ENCODE measurements around the gene SPAG9. TPM values are rescaled to one million over a fixed set of nuclear protein-coding genes. Genes with fewer than 3 reads are reported as not detected.

The SPAG9 gene
- total RNA-seq, 1 donor: 95.4 TPM

- Histone ChIP-seq H3K4me3 (ENCODE audit: low read length) (no peak overlapping the region), H3K9me3 (ENCODE audit: low read depth, low read length) (no peaks in the 10 kb centered on the region), H3K4me1 (ENCODE audit: insufficient read depth, low read length) (peaks cover 8% of the 10 kb centered on the region), H3K27me3 (ENCODE audit: insufficient read depth, low read length) (no peaks in the 10 kb centered on the region)
Measured at GRCh38 chr17:50973557-50974494, 146.8 kb downstream of the SPAG9 start.

- Histone ChIP-seq H3K9me3 (ENCODE audit: low read depth, low read length) (no peaks in the 10 kb centered on the region), H3K4me3 (ENCODE audit: low read length) (no peak overlapping the region), H3K27me3 (ENCODE audit: insufficient read depth, low read length) (no peaks in the 10 kb centered on the region), H3K4me1 (ENCODE audit: insufficient read depth, low read length) (peaks cover 7% of the 10 kb centered on the region)
Measured at GRCh38 chr17:50972577-50972976, 148.1 kb downstream of the SPAG9 start.

- Histone ChIP-seq H3K4me3 (ENCODE audit: low read length) (no peak overlapping the region), H3K27me3 (ENCODE audit: insufficient read depth, low read length) (no peaks in the 10 kb centered on the region), H3K9me3 (ENCODE audit: low read depth, low read length) (no peaks in the 10 kb centered on the region), H3K4me1 (ENCODE audit: insufficient read depth, low read length) (no peaks in the 10 kb centered on the region)
Measured at GRCh38 chr17:50967795-50968194, 152.9 kb downstream of the SPAG9 start.

- H3K9me3 ChIP-seq (ENCODE audit: low read depth, low read length): no peaks in the 10 kb centered on the region
- no peaks in the 10 kb centered on the region for H3K4me1 ChIP-seq (ENCODE audit: insufficient read depth, low read length)
- no peak overlapping the region for H3K4me3 ChIP-seq (ENCODE audit: low read length)
- H3K27me3 ChIP-seq (ENCODE audit: insufficient read depth, low read length): no peaks in the 10 kb centered on the region
Measured at GRCh38 chr17:50966163-50966666, 154.5 kb downstream of the SPAG9 start.

GRCh38 chr17:50963139-50963538 lies 157.5 kb downstream of the SPAG9 start:
- no peaks in the 10 kb centered on the region for H3K4me1 ChIP-seq (ENCODE audit: insufficient read depth, low read length)
- no peak overlapping the region for H3K4me3 ChIP-seq (ENCODE audit: low read length)
- H3K27me3 ChIP-seq (ENCODE audit: insufficient read depth, low read length): no peaks in the 10 kb centered on the region
- no peaks in the 10 kb centered on the region for H3K9me3 ChIP-seq (ENCODE audit: low read depth, low read length)

- Histone ChIP-seq H3K4me1 (ENCODE audit: insufficient read depth, low read length) (peaks cover 3% of the 10 kb centered on the region), H3K4me3 (ENCODE audit: low read length) (no peak overlapping the region), H3K27me3 (ENCODE audit: insufficient read depth, low read length) (no peaks in the 10 kb centered on the region), H3K9me3 (ENCODE audit: low read depth, low read length) (no peaks in the 10 kb centered on the region)
Measured at GRCh38 chr17:50961282-50962220, 159.1 kb downstream of the SPAG9 start.

GRCh38 chr17:50959341-50959740 lies 161.3 kb downstream of the SPAG9 start:
- H3K27me3 ChIP-seq (ENCODE audit: insufficient read depth, low read length): no peaks in the 10 kb centered on the region
- H3K4me3 ChIP-seq (ENCODE audit: low read length): no peak overlapping the region
- H3K9me3 ChIP-seq (ENCODE audit: low read depth, low read length): no peaks in the 10 kb centered on the region
- peaks cover 5% of the 10 kb centered on the region for H3K4me1 ChIP-seq (ENCODE audit: insufficient read depth, low read length)

- H3K27me3 ChIP-seq (ENCODE audit: insufficient read depth, low read length): no peaks in the 10 kb centered on the region
- H3K9me3 ChIP-seq (ENCODE audit: low read depth, low read length): no peaks in the 10 kb centered on the region
- H3K4me1 ChIP-seq (ENCODE audit: insufficient read depth, low read length): peaks cover 5% of the 10 kb centered on the region
- H3K4me3 ChIP-seq (ENCODE audit: low read length): no peak overlapping the region
Measured at GRCh38 chr17:50957600-50958575, 162.8 kb downstream of the SPAG9 start.

DNA sequence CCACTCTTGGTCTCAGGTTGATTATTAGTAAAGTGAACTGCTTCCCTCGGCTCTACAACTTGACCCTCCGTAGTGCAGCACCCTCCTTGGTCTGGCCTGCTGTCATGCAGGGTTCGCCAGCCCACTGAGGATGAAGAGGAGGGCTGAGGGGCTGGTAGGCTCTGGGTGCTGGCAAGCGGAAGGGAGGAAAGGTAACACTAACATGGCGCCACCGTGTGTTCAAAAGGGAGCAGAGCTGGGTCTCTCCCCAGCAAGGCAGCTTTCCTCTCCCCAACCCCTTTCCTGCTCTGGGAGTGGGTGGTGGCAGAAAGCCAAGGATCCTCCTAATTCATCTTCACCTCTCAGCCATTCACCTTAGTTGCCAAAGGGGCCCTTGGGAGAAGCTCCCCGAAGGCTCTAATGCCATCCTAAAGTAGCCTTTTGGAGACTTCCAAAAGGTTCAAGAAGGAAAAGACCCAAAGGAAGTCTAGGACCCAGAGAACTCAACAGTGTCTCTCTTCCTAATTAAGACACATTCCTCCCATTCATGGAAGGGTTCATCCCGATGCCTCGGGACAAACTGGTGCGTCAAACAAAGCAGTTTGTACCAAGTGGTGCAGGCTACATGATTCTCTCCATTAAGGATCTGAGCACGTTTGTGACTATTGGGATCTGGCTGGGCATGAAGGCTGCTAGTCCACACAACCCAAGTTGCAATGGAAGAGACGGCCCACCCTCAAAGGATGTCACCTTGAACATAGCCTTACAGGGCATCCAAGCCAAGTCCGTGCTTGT lies 163.7 kb downstream of the SPAG9 start:
- Histone ChIP-seq H3K9me3 (ENCODE audit: low read depth, low read length) (no peaks in the 10 kb centered on the region), H3K4me1 (ENCODE audit: insufficient read depth, low read length) (peaks cover 8% of the 10 kb centered on the region), H3K4me3 (ENCODE audit: low read length) (no peak overlapping the region), H3K27me3 (ENCODE audit: insufficient read depth, low read length) (no peaks in the 10 kb centered on the region)

DNA sequence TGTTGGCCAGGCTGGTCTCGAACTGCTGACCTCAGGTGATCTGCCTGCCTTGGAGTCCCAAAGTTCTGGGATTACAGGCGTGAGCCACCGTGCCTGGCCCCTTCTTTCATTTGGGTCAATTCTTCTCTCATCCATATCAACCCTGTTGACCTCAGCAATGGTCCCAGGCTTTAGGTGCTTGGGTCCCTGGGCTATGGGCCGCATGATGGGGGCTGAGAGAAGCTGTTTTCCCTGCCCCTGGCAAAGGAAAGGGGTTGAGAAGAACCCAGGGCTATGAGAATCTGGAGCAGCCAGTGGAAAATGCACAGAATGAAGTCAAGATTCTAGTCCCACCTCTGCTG lies 164.3 kb downstream of the SPAG9 start:
- Histone ChIP-seq H3K9me3 (ENCODE audit: low read depth, low read length) (no peaks in the 10 kb centered on the region), H3K4me1 (ENCODE audit: insufficient read depth, low read length) (peaks cover 13% of the 10 kb centered on the region), H3K4me3 (ENCODE audit: low read length) (no peak overlapping the region)

GRCh38 chr17:50955667-50956120 lies 165.0 kb downstream of the SPAG9 start:
- Histone ChIP-seq H3K4me3 (ENCODE audit: low read length) (no peak overlapping the region), H3K4me1 (ENCODE audit: insufficient read depth, low read length) (peaks cover 20% of the 10 kb centered on the region)

More for the DNA sequence above, 164.3 kb downstream of the SPAG9 start:
- H3K27me3 ChIP-seq (ENCODE audit: insufficient read depth, low read length): no peaks in the 10 kb centered on the region

DNA sequence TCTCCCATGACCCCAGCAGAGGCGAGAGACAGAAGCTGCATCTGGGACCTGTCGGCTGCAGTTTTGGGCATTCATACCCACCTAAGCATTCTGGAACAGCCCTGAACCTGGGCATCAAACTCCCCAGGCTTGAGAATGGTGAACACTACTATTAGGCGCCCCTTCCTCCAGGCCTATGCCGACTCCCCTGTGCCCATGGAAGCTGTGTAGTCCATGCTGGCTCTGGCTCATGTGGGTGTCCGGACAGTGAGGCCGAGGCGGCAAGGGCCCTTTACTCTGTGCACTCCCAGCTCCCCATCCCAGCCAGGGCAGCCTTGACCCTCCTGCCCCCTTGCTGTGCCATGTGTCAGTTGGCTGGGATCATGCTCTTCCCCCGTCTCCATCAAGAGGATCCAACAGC lies 165.5 kb downstream of the SPAG9 start:
- Histone ChIP-seq H3K4me3 (ENCODE audit: low read length) (no peak overlapping the region), H3K4me1 (ENCODE audit: insufficient read depth, low read length) (peaks cover 26% of the 10 kb centered on the region), H3K27me3 (ENCODE audit: insufficient read depth, low read length) (no peaks in the 10 kb centered on the region), H3K9me3 (ENCODE audit: low read depth, low read length) (no peaks in the 10 kb centered on the region)

More at GRCh38 chr17:50955667-50956120, 165.0 kb downstream of the SPAG9 start:
- H3K9me3 ChIP-seq (ENCODE audit: low read depth, low read length): no peaks in the 10 kb centered on the region
- H3K27me3 ChIP-seq (ENCODE audit: insufficient read depth, low read length): no peaks in the 10 kb centered on the region

DNA sequence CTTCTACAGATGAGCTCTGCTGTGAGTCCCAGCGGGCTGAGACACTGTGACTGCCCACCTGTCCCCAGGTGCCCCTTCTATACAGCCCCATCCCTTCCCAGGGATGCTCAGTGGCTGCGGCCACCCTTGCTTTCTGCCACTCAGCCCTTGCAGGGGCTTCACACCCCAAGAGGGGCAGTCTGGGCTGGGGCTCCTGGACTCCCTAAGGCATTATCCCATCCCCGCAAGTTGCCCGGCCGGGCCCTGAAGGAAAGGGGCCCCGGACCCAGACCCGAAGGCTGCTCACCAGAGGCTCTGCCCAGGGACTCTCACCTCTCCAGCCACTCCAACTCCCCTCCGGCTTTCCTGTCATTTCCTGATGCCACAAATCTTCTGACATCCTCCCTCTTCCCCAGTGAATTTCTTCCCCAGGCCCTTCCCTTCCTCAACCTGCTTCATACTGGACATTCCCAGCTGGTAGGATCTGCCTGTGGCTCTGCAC lies 166.0 kb downstream of the SPAG9 start:
- H3K4me1 ChIP-seq (ENCODE audit: insufficient read depth, low read length): peaks cover 30% of the 10 kb centered on the region

More for the DNA sequence above, 166.0 kb downstream of the SPAG9 start:
- no peak overlapping the region for H3K4me3 ChIP-seq (ENCODE audit: low read length)
- H3K9me3 ChIP-seq (ENCODE audit: low read depth, low read length): no peaks in the 10 kb centered on the region
- H3K27me3 ChIP-seq (ENCODE audit: insufficient read depth, low read length): no peaks in the 10 kb centered on the region

All from mononuclear cell (primary cell).